HFFc6 (cell line): ENCODE measurements around the gene ZNF692. TPM values are rescaled to one million over a fixed set of nuclear protein-coding genes. Genes with fewer than 3 reads are reported as not detected.
A peak's percentile ranks its signal among the peaks of the same experiment; 100 is the strongest.

Experiments used
- DNase-seq: peaks from one replicate; pipeline ENCODE4 v3.0.0-alpha.2; 2018
- H3K27ac Mint-ChIP-seq: 2 replicates; pipeline ENCODE4 v1.8.0; 2020; ENCODE audit warnings: mild to moderate bottlenecking, mixed read lengths
- H3K27me3 Mint-ChIP-seq: 2 replicates; pipeline ENCODE4 v1.8.0; 2021; ENCODE audit warnings: mild to moderate bottlenecking, moderate library complexity, mixed read lengths; ENCODE audit not compliant: insufficient read depth
- H3K36me3 Mint-ChIP-seq: 2 replicates; pipeline ENCODE4 v1.8.0; 2021; ENCODE audit warnings: low read depth, mixed read lengths
- H3K4me1 Mint-ChIP-seq: 2 replicates; pipeline ENCODE4 v1.8.0; 2020; ENCODE audit warnings: low read depth, mixed read lengths
- H3K4me3 Mint-ChIP-seq: 2 replicates; pipeline ENCODE4 v1.8.0; 2020; ENCODE audit warnings: mild to moderate bottlenecking, moderate library complexity, mixed read lengths
- H3K9me3 Mint-ChIP-seq: 2 replicates; pipeline ENCODE4 v1.8.0; 2020; ENCODE audit warnings: mild to moderate bottlenecking, mixed read lengths
- CTCF ChIP-seq: fragments of 200-600 bp; sonication (generic); IDR thresholded peaks from 2 replicates; pipeline ENCODE4 v1.5.0; 2021; ENCODE audit warnings: antibody characterized with exemption, mild to moderate bottlenecking
- long read RNA-seq: library from polyadenylated mRNA; unstranded; transcript quantifications from one replicate; pipeline ENCODE4 v2.0.0, GENCODE V29; 2019
- total RNA-seq, 6 experiments: library from RNA; stranded (reverse); fragmentation: NEBNext Ultra II Directional; extraction: Animal tissue kit (Norgen Biotek cat#: 25700); gene quantifications; 2 replicates in 1 of 6; 3 replicates in 5 of 6; pipeline ENCODE4 v1.2.3, GENCODE V29; 2021

Gene ZNF692
- total RNA-seq: 10 to 100 TPM; 18.4 to 28.9 (median 21.1) TPM
- long read RNA-seq, transcript ZNF692-201 (12 exons, 1,931 nt): major isoform, 6 of 19 reads
- long read RNA-seq, partial matches to known transcripts: 4 of 19 reads
- long read RNA-seq, other reads (novel, unspliced or antisense): 9 of 19 reads

- peak; percentile 31; the same call in 1 of the 2 replicates for TF ChIP-seq CTCF
Observed at GRCh38 chr1:248858891-248859889, at the start of gene ZNF692. ZNF692 (minus strand) TSS chr1:248859085; CDS start chr1:248858309, 776 bp downstream.

GRCh38 chr1:248906753-248907661 is 48.1 kb upstream of the ZNF692 start:
- no peaks in the 10 kb centered on the region for H3K9me3 Mint-ChIP-seq
- H3K27ac Mint-ChIP-seq: peak overlapping the region; percentile 95
- peaks cover 1% of the 10 kb centered on the region for H3K27me3 Mint-ChIP-seq
- no peak for DNase-seq
- H3K4me1 Mint-ChIP-seq: peaks cover 28% of the 10 kb centered on the region
- H3K36me3 Mint-ChIP-seq: no peaks in the 10 kb centered on the region
- no peak for TF ChIP-seq CTCF
- peak overlapping the region; percentile 92 for H3K4me3 Mint-ChIP-seq

More at GRCh38 chr1:248858891-248859889, at the start of gene ZNF692:
- Mint-ChIP-seq H3K36me3 (no peaks in the 10 kb centered on the region; the same call in 1 of the 2 replicates), H3K27ac (peak within 1 kb of the TSS; percentile 87), H3K4me1 (peaks cover 49% of the 10 kb centered on the region), H3K4me3 (peak within 1 kb of the TSS; percentile 92), H3K27me3 (peaks cover 6% of the 10 kb centered on the region), H3K9me3 (no peaks in the 10 kb centered on the region)
- DNase-seq: peak; percentile 95

GRCh38 chr1:248906009-248906752 is 47.3 kb upstream of the ZNF692 start, which contains the start of gene PGBD2:
PGBD2 (plus strand) TSS chr1:248906235; CDS start chr1:248913863, 7,628 bp downstream.
- no peaks in the 10 kb centered on the region for H3K9me3 Mint-ChIP-seq
- DNase-seq: peak; percentile 87
- H3K27me3 Mint-ChIP-seq: peaks cover 1% of the 10 kb centered on the region
- TF ChIP-seq CTCF: peak; percentile 84
- peaks cover 28% of the 10 kb centered on the region for H3K4me1 Mint-ChIP-seq
- H3K36me3 Mint-ChIP-seq: no peaks in the 10 kb centered on the region
- H3K27ac Mint-ChIP-seq: peak within 1 kb of the TSS; percentile 95
- H3K4me3 Mint-ChIP-seq: peak within 1 kb of the TSS; percentile 92

- DNase-seq: no peak
- TF ChIP-seq CTCF: no peak
- Mint-ChIP-seq H3K36me3 (no peaks in the 10 kb centered on the region), H3K9me3 (no peaks in the 10 kb centered on the region), H3K27ac (peak overlapping the region; percentile 94), H3K4me1 (peaks cover 28% of the 10 kb centered on the region), H3K4me3 (peak overlapping the region; percentile 92), H3K27me3 (peaks cover 2% of the 10 kb centered on the region)
Observed at GRCh38 chr1:248905662-248906008, 46.8 kb upstream of the ZNF692 start.
